DMS114 treated with DMSO at 0.1 percent for 48 hours (cell line): Measurements from ENCODE around the gene MFSD2A.
"Not testable (repeated sequence)": the region's sequence is repeated elsewhere in the genome, so short reads cannot be mapped to it uniquely, and the experiment has no call there.

Experiments used
- DNase-seq: peaks from one replicate; lab custom pipeline; 2025; ENCODE audit not compliant: unreplicated experiment; lab: John Stamatoyannopoulos, UW

Gene MFSD2A

DNA sequence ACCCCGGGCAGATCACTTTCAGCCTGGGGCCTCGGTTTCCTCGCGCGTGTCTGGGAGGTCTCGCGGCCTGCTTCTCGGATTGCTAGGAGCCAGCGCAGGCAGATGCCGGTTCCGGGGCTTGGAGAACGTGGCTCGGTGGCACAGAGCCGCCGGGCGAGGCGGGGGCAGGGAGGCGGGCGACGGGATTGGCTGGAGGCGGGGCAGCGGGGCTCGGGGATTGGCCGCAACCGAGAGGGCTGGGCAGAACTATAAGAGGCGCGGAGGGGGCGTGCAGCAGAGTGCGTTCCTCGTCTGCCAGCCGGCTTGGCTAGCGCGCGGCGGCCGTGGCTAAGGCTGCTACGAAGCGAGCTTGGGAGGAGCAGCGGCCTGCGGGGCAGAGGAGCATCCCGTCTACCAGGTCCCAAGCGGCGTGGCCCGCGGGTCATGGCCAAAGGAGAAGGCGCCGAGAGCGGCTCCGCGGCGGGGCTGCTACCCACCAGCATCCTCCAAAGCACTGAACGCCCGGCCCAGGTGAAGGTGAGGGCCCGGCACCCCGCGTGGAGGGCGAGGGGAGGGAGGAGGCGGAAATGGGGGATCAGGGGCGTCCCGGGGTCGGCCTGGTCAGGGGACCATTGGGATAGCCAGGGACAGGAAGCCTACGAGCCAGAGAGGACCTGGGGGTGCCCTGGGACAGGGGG is at the start of gene MFSD2A:
TSS of gene MFSD2A (plus strand) at position 276 of the 677 bp plus-strand sequence. CDS start at position 424, 148 bp downstream.
- DNase-seq, result peak; percentile 88

DNA sequence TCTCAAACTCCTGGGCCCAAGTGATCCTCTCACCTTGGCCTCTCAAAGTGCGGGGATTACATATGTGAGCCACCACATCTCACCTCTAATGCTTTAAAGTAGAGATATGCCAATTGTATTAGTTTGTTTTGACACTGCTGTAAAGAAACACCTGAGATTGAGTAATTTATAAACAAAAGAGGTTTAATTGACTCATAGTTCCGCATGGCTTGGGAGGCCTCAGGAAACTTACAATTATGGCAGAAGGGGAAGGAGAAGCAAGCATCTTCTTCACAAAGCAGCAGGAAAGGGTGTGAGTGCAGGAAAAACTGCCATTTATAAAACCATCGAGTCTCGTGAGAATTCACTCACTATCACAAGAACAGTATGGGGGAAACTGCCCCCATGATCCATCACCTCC is 49.8 kb upstream of the MFSD2A start:
- DNase-seq, result no peak

DNA sequence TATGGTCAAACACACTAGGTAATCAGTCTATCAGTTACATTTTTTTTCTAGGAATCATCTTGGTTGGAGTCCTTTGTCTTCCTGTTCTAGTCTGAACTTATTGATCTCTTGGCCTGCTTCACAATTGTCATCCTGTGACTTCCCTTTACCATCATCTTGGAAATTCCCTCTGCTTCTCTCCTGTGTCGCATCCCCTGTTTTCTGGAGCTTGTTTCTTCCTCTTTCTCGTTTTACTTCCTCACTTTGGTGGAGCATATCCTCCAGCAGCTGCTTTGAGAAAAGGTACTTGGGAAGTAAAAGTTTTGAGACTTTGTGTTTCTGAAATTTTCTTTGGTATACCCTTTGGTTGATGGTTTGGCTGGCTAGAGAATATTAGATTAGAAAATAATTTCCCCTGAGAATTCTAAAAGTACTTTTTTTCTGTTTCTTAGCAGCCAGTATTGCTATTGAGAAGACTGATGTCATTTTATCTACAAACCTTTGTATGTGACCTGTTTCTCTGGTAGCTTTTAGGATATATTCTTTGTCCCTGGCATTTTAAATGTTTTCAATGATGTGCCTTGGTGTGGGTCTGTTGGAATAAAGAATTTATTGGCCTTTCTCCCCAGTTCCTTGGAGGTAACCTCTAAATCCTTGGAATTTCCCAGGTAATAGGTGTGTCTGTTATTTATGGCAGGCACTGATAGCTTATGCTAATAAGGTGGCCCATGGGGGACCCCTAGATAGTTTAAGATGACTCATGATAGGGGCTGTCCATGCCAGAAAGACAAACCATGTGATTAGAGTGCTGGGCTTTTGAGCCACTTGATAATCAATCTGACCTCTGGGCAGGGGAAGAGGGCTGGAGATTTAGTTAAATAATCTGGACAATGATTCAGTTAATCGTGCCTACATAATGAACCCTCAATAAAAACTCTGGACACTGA is 47.2 kb upstream of the MFSD2A start:
- no peak for DNase-seq

GRCh38 chr1:39908534-39908933 is 46.4 kb upstream of the MFSD2A start:
- DNase-seq, result no peak

DNA sequence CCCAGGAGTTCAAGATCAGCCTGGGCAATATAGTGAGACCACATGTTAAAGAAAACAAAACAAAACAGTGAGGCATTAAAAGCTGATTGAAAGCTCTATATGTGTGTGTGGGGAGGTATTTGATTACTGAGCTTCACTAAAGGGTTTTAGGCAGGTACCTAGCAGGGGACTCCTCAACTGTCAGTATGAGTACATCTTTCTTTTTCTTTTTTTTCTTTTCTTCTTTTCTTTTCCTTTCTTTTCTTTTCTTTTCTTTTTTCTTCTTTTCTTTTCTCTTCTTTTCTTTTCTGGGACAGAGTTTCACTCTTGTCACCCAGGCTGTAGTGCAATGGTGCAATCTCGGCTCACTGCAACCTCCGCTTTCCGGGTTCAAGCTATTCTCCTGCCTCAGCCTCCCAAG is 44.7 kb upstream of the MFSD2A start:
- DNase-seq, result no peak

- DNase-seq, result not testable (repeated sequence)
These were observed 41.8 kb upstream of the MFSD2A start for GRCh38 chr1:39913136-39913535.

DNA sequence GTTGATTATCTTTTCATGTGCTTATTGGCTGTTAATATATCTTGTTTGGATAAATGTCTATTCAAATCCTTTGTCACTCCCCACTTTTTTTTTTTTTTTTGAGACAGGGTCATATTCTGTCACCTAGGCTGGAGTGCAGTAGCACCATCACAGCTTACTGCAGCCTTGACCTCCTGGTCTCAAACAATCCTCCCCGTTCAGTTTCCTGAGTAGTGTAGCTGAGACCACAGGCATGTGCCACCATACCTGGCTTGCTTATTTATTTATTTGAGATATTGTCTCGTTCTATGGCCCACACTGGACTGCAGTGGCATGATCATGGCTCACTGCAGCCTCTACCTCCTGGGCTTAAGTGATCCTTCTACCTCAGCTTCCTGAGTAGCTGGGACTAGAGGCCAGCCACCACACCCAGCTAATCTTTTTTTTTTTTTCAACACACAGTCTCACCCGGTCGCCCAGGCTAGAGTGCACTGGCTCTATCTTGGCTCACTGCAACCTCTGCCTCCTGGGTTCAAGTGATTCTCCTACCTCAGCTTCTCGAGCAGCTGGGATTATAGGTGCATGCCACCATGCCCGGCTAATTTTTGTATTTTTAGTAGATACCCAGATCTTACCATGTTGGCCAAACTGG is 39.3 kb upstream of the MFSD2A start:
- no peak for DNase-seq

DNA sequence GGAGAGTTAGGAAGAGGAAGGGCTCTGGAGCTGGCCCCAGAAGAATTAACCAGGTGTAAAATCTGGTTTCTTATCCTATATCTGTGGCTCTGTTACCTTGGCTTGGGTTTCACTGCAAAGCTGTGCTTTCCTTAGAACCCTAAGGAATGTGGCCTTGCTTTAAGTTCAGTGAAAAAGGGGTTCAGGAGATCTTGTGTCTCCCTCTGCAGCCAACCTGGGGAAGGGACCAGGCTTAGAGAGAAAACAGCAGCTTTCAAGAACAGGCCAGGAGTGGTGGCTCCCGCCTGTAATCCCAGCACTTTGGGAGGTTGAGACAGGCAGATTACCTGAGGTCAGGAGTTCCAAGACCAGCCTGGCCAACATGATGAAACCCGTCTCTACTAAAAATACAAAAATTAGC is 37.1 kb upstream of the MFSD2A start:
- no peak for DNase-seq

GRCh38 chr1:39919545-39919944 is 35.4 kb upstream of the MFSD2A start:
- DNase-seq, result no peak

GRCh38 chr1:39922251-39922688 is 32.7 kb upstream of the MFSD2A start:
- DNase-seq, result no peak

- no peak for DNase-seq
These were observed 29.1 kb upstream of the MFSD2A start for GRCh38 chr1:39925721-39926342.

DNA sequence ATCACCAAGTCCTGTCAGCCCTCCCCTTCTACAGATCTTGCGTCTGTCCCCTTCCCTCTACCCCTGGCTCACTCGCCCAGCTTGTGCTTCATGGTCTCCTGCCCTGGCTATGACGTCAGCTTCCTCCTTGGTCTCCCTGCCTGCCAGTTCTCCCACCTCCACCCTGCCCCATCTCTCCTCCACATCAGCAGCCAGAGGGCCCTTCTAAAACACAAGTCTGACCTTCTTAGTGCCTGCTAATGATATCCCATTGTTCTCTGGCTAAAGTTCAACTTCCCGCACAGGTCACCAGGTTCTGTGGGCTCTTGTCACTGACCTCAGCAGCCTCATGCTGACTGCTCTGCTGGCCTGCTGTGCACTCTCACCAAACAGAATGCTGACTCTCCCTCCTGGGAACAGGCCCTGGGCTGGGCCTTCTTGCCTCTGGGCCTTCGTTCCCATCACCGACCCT is 28.6 kb upstream of the MFSD2A start:
- no peak for DNase-seq

DNA sequence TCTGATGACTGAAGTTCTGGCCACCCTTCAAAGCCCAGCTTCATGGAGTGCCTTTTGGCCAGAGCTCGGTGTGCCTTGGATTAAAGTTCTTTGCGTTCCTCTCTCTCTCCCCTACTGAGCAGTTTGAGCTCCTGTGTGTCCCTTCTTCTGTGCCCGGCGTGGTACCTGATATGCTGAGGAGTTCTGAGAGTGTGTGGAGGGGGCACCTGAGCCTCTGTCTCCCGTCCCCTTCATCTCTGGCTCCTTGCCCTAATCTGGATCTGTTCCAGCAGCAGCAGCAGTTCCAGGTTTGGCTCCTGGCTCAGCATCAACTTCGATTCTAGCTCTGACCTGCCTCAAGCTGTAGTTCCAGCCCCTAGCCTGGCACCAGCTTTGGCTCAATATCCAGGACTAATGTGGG is 28.1 kb upstream of the MFSD2A start:
- DNase-seq, result no peak

DNA sequence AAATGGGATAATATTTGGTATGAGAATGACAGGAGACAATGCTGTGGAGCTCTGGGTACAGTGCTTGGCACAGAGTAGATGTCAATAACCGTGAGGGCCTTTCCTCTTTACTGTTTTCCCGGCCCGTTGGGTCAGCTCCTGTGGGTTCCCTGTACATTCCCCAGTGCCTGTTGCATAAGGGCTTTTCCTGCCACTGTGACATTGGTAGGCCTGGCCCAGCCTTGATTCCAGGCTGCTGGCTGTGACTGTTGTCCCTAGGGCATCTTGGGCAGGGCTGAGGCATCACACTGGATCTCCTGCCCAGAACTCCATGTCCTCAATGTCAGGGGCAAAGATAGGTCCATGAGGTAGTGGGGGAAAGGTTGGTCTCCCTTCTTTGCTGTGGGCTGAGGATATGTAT is 27.4 kb upstream of the MFSD2A start:
- DNase-seq, result no peak

- no peak for DNase-seq
These were observed 25.9 kb upstream of the MFSD2A start for GRCh38 chr1:39928809-39929587.

DNA sequence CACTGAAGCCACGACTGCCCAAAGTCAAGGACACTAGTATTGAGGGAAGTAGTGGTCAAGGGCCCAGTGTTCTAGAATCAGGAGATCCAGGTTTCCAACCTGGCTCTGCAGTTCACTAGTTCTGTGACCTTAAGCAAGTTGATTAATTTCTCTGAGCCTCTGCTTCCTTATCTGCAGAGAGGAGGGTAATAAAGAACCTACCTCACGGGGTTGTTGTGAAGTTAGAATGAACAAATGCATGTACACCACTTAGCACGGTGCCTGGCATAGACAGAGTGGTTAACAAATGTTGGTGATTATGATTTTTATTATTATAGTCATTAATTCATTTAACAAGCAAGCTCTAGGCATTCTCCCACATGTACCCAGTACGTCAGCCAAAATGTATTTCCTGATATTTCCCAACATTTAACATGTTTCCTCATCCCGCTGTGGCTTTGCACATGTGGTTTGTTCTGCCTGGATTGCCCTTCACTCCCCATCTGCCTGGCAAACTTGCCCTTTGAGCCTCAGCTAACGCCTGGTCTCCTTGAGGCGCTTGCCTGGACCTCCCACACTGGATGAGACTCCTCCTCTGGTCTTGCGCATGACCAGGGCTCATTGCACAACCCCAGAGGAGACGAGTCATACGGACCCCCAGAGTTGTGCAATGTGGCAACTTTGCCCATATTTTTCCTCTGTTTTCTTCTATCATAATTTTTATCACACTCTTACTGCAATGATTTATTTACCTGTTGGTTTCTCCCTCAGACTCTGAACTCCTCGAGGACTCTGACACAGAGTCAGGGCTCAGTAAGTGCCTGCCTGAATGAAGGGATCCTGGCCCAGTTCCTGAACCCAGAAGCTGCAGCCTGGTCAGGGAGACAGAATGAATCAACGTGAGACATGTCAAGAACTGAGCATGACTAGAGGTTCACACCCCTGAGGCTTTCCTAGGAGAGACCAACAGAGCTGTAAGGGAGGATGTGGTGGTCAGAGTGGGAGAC is 20.7 kb upstream of the MFSD2A start:
- DNase-seq, result no peak

- no peak for DNase-seq
These were observed 18.0 kb upstream of the MFSD2A start for GRCh38 chr1:39936724-39937491.

- no peak for DNase-seq
These were observed 16.1 kb upstream of the MFSD2A start for GRCh38 chr1:39938856-39939255.
